ENCODE results near the gene FGD6. TPM values are rescaled to one million over a fixed set of nuclear protein-coding genes. Genes with fewer than 3 reads are reported as not detected.

The FGD6 gene
- total and polyA plus RNA-seq, 2 experiments from 2014 or later: 12.9 to 32.4 TPM

DNA sequence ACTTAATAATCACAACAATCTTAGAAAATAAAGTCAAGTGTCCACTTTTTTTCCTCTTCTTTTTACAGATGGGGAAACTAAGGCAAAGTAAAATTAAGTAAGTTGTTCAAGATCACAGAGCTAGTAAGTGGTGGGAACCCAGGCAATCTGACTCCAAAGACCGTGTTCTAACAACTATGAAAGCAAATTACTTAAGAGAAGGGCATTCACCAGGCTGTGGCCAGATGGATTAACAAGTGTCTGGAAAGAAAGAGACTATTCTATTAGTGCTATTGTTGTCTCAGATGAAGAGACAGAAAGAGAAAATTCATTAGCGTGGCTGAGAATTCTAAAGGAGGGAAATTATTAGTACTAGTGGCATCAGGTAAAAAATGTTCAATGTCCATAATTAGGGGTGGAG lies 48.5 kb downstream of the FGD6 start:
- Mint-ChIP-seq H3K9me3 (no peaks in the 10 kb centered on the region), H3K4me1 (peaks cover 11% of the 10 kb centered on the region), H3K36me3 (ENCODE audit: low read depth) (peaks cover 32% of the 10 kb centered on the region), H3K27me3 (ENCODE audit: insufficient read depth, low read depth, poor library complexity) (no peaks in the 10 kb centered on the region), H3K27ac (no peak overlapping the region), H3K4me3 (no peak overlapping the region)
- DNase-seq (ENCODE audit: low spot score) (no peak), ATAC-seq (no peak)
- H3F3A ChIP-seq (replicated peaks; ENCODE audit: low read depth): no peaks in the 10 kb centered on the region
- H3K27ac ChIP-seq (ENCODE audit: low read depth): no peak overlapping the region
- H3K4me2 ChIP-seq: no peak overlapping the region
- TF ChIP-seq ZNF114 (CRISPR knock-in tag; IDR thresholded peaks at IDR 0.05) (no peak), CREB1 (CRISPR knock-in tag; IDR thresholded peaks at IDR 0.05; ENCODE audit: low read depth) (no peak), ZNF331 (CRISPR knock-in tag; IDR thresholded peaks at IDR 0.05; ENCODE audit: low read depth) (no peak), EZH2phosphoT487 (IDR thresholded peaks at IDR 0.05; ENCODE audit: unreplicated experiment) (no peak), NANOG (IDR thresholded peaks at IDR 0.05; ENCODE audit: borderline replicate concordance) (no peak), JUNB (IDR thresholded peaks at IDR 0.05; ENCODE audit: unreplicated experiment) (no peak), POLR2AphosphoS5 (IDR thresholded peaks at IDR 0.05; ENCODE audit: low read depth) (no peak), STAT1 (IDR thresholded peaks at IDR 0.05; ENCODE audit: unreplicated experiment) (no peak)
- TF ChIP-seq, protein P1, sequence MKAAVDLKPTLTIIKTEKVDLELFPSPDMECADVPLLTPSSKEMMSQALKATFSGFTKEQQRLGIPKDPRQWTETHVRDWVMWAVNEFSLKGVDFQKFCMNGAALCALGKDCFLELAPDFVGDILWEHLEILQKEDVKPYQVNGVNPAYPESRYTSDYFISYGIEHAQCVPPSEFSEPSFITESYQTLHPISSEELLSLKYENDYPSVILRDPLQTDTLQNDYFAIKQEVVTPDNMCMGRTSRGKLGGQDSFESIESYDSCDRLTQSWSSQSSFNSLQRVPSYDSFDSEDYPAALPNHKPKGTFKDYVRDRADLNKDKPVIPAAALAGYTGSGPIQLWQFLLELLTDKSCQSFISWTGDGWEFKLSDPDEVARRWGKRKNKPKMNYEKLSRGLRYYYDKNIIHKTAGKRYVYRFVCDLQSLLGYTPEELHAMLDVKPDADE (IDR thresholded peaks at IDR 0.05): no peak
- TF ChIP-seq, protein P2, sequence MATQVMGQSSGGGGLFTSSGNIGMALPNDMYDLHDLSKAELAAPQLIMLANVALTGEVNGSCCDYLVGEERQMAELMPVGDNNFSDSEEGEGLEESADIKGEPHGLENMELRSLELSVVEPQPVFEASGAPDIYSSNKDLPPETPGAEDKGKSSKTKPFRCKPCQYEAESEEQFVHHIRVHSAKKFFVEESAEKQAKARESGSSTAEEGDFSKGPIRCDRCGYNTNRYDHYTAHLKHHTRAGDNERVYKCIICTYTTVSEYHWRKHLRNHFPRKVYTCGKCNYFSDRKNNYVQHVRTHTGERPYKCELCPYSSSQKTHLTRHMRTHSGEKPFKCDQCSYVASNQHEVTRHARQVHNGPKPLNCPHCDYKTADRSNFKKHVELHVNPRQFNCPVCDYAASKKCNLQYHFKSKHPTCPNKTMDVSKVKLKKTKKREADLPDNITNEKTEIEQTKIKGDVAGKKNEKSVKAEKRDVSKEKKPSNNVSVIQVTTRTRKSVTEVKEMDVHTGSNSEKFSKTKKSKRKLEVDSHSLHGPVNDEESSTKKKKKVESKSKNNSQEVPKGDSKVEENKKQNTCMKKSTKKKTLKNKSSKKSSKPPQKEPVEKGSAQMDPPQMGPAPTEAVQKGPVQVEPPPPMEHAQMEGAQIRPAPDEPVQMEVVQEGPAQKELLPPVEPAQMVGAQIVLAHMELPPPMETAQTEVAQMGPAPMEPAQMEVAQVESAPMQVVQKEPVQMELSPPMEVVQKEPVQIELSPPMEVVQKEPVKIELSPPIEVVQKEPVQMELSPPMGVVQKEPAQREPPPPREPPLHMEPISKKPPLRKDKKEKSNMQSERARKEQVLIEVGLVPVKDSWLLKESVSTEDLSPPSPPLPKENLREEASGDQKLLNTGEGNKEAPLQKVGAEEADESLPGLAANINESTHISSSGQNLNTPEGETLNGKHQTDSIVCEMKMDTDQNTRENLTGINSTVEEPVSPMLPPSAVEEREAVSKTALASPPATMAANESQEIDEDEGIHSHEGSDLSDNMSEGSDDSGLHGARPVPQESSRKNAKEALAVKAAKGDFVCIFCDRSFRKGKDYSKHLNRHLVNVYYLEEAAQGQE (IDR thresholded peaks at IDR 0.05; ENCODE audit: unreplicated experiment): no peak
- TF ChIP-seq, protein P3, sequence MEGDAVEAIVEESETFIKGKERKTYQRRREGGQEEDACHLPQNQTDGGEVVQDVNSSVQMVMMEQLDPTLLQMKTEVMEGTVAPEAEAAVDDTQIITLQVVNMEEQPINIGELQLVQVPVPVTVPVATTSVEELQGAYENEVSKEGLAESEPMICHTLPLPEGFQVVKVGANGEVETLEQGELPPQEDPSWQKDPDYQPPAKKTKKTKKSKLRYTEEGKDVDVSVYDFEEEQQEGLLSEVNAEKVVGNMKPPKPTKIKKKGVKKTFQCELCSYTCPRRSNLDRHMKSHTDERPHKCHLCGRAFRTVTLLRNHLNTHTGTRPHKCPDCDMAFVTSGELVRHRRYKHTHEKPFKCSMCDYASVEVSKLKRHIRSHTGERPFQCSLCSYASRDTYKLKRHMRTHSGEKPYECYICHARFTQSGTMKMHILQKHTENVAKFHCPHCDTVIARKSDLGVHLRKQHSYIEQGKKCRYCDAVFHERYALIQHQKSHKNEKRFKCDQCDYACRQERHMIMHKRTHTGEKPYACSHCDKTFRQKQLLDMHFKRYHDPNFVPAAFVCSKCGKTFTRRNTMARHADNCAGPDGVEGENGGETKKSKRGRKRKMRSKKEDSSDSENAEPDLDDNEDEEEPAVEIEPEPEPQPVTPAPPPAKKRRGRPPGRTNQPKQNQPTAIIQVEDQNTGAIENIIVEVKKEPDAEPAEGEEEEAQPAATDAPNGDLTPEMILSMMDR (conservative IDR thresholded peaks at IDR 0.05; ENCODE audit: low read depth in 2 of 2): no peak
- H4K20me1 ChIP-seq (replicated peaks; ENCODE audit: insufficient read depth): no peaks in the 10 kb centered on the region
- H3K36me3 ChIP-seq (ENCODE audit: insufficient read depth): 0 out of 2 replicates have a peak, but pooled peaks cover 3% of the 10 kb centered on the region
- no peaks in the 10 kb centered on the region for H3K9me2 ChIP-seq (ENCODE audit: insufficient read depth)
- no peak overlapping the region for H3K4me3 ChIP-seq
- H3K79me2 ChIP-seq (replicated peaks; ENCODE audit: insufficient read depth): 0 out of 2 replicates have a peak, but pooled peaks cover 7% of the 10 kb centered on the region
- no peaks in the 10 kb centered on the region for H3K27me3 ChIP-seq (ENCODE audit: insufficient read depth)
- no peak overlapping the region for H2AFZ ChIP-seq
- peaks cover 5% of the 10 kb centered on the region; the same call in 1 of the 2 replicates for H3K4me1 ChIP-seq (ENCODE audit: insufficient read depth)
